Measurements from ENCODE around the gene TRMT112.
"Not testable (repeated sequence)": the region's sequence is repeated elsewhere in the genome, so short reads cannot be mapped to it uniquely, and the experiment has no call there.

GRCh38 chr11:64307795-64308194 is 9.6 kb downstream of the TRMT112 start:
- TF ChIP-seq CTCF, POLR2A (IDR thresholded peaks at IDR 0.05): not testable (repeated sequence)

Data from right lobe of liver (tissue), 4 donors.